GM10847 (cell line): ENCODE data around the gene ANKRD33.

ENCODE experiments used
- POLR2A ChIP-seq: IDR thresholded peaks from 2 replicates; pipeline ENCODE4 v1.6.1; 2011; ENCODE audit not compliant: insufficient read length; ENCODE audit errors: extremely low read depth

ANKRD33 gene

DNA sequence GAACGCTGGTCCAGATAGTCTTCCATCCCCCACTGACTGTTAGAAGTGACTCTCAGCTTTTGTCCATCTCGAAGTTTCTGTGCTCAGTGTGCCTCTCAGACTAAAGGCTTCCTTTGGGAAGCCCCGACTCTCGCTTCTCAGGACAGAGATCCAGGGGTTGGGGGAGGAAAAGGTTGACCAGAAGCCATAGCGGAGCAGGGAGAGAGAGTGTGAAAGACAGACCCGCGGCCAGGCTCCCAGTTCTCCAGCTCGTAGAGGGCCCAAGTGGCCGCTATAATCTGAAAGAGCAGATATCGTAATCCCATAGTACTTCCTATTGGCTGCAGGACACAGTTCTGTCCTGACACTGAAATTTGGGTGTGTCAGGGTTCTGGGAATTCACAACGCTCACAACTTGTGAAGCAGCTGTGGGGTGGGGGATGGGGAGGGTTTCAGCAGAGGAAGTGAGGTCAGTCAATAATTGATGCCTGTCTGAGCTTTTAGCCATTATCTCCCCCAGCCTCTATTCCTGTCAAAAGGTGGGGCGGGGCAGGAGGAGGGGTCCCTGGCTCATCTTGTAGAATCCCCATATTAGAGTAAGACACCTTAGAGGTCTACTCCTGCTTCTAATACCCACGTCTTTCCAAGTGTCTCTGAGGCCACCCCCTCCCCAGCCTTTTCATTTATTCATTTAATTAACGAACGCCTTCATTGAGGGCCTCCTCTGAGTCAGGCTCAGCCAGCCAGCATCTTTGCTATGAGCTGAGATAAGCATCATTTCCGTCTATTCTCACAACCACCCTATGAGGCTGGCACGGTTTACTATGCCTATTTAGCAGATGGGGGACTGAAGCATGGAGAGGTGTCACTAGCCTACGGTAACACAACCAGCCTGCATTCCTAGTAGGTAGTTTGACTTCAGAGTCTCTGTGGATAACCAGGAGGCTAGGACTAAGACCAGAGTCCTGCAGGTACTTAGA, 17.8 kb downstream of the ANKRD33 start:
- no peak for TF ChIP-seq POLR2A

GRCh38 chr12:51906430-51907082, 18.7 kb downstream of the ANKRD33 start:
- TF ChIP-seq POLR2A: no peak

DNA sequence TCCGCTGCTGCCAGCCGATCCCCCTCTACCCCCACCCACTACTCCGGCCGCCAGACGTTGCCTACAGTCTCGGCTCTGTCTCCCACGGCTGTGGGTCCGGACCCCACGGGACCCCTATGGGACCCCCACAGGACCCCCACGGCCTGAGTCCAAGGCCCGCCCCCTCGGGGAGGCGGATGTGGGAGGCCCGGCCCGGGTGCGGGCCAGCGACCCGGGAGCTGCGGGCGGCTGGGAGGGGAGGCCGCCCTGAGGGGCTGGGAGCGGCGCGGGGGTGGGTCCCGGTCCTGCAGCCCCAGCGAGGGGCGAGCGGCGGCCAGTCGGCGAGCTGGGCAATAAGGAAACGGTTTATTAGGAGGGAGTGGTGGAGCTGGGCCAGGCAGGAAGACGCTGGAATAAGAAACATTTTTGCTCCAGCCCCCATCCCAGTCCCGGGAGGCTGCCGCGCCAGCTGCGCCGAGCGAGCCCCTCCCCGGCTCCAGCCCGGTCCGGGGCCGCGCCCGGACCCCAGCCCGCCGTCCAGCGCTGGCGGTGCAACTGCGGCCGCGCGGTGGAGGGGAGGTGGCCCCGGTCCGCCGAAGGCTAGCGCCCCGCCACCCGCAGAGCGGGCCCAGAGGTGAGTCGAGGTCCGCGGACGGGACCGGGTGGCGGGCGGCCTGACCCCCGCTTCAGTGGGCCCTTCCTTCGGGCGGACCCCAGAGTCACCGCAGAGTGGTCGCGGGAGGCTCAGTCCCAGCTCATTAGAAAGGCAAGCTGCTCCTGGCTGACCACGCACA, 19.4 kb downstream of the ANKRD33 start, which contains the start of gene ACVRL1:
Gene ACVRL1, plus strand, starts transcription at position 422 of the 773 bp plus-strand sequence. CDS start 4,971 bp downstream, outside the sequence.
- no peak for TF ChIP-seq POLR2A

GRCh38 chr12:51907856-51908425, 20.0 kb downstream of the ANKRD33 start:
- no peak for TF ChIP-seq POLR2A

GRCh38 chr12:51908876-51909592, 21.1 kb downstream of the ANKRD33 start:
- TF ChIP-seq POLR2A: no peak

GRCh38 chr12:51910168-51910567, 22.3 kb downstream of the ANKRD33 start:
- no peak for TF ChIP-seq POLR2A

DNA sequence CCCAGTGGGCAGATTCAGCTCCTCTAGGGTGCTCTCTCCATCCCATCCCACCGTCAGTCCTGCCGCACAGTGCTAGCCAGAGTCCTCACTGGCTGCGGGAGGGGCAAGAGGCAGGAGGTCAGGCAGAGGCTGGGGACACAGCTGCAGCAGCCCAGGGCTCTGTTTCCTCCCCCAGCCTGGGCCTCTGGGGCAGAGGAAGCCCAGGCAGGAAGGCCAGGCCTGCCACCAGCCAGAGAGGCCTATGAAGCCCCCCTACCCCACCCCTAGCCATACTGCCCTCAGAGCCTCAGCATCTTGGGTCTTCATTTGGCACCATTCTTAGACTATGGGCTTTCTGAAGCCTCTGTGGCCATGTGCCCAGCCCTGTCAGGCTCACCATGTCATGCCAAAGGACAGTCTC, 22.8 kb downstream of the ANKRD33 start:
- no peak for TF ChIP-seq POLR2A

GRCh38 chr12:51911307-51911706, 23.4 kb downstream of the ANKRD33 start:
- no peak for TF ChIP-seq POLR2A

DNA sequence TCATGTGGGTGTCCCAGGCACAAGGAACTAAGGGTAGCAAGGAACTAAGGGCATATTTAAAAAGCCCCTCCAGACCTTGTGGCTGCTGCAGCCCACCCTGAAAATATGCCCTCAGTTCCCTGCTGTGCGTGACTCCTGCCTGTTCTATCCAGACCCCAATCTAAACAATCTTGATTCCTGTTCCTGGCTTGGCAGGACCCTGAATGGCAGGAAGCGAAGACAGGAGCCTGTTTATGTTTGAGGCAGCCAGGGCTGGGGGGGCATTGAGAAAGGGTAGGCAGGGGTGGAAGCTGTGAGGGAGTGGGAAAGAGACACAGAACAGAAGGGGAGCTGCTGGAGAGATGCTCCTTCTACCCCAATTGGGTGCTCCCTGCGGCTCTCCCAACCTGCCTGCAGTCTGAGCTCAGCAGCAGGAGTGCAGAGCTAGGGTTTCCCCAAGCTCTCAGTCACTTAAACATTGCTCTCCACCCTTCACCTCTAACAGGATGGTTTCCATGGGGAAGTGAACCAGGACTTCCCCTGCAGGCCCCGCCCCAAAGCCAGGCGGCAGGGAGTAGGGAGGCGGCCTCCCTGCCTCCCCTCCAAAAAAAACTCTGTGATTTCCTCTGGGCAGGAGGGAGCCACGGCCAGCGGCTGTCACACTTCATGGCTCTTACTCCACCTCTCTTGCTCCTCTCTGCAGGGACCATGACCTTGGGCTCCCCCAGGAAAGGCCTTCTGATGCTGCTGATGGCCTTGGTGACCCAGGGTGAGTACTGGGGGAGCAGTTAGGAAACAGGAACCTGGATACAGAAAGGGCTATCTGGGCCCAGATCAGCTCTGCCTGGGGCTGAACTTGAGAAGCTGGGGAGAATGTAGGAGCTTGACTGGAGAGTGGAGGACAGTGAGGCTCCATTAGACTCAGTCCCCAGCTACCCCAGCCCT, 24.1 kb downstream of the ANKRD33 start:
- no peak for TF ChIP-seq POLR2A

GRCh38 chr12:51913071-51914033, 25.4 kb downstream of the ANKRD33 start:
- no peak for TF ChIP-seq POLR2A

GRCh38 chr12:51914034-51914923, 26.4 kb downstream of the ANKRD33 start:
- TF ChIP-seq POLR2A: no peak

- TF ChIP-seq POLR2A: no peak
Measured at GRCh38 chr12:51915003-51915625, 27.2 kb downstream of the ANKRD33 start.
